IPS-18a (cell line): ENCODE measurements around the gene PPP2R5C.
A peak's percentile ranks its signal among the peaks of the same experiment; 100 is the strongest.

Experiments used
- H3K27ac ChIP-seq: one replicate; pipeline ENCODE4 v1.5.1; 2013; ENCODE audit warnings: low read length
- H3K27me3 ChIP-seq: one replicate; pipeline ENCODE4 v1.6.1; 2013; ENCODE audit warnings: mild to moderate bottlenecking, low read length; ENCODE audit not compliant: control insufficient read depth, insufficient read depth
- H3K36me3 ChIP-seq: one replicate; pipeline ENCODE4 v1.6.1; 2013; ENCODE audit warnings: low read depth, low read length; ENCODE audit not compliant: control insufficient read depth
- H3K4me1 ChIP-seq: one replicate; pipeline ENCODE4 v1.6.1; 2013; ENCODE audit warnings: low read depth, low read length; ENCODE audit not compliant: control insufficient read depth
- H3K4me3 ChIP-seq: one replicate; pipeline ENCODE4 v1.5.1; 2013; ENCODE audit warnings: low read length
- H3K9ac ChIP-seq: one replicate; pipeline ENCODE4 v1.6.1; 2013; ENCODE audit warnings: mild to moderate bottlenecking, low read length, moderate library complexity
- H3K9me3 ChIP-seq: one replicate; pipeline ENCODE4 v1.6.1; 2013; ENCODE audit warnings: low read depth, low read length; ENCODE audit not compliant: control insufficient read depth

Gene PPP2R5C

DNA sequence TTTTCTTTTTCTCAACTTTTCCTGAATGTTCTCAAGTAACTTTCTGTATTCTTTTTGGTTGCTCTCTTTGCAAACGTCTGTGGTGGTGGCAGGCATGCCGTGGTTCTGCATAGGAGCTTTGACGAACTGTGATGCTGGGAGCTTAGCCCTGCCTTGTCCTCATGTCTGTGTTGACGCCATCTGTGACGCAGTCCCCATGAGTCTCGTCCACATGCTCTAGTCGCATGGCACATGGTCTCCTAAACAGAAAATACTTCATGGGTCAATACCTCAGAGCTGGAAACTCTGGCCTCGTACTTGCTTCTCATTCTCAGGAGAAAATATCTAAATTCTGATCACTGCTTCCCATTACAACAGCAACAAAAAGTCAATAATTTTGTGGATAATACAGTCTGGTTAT, 152.6 kb downstream of the PPP2R5C start:
- Histone ChIP-seq H3K9me3 (no peaks in the 10 kb centered on the region), H3K36me3 (peaks cover 10% of the 10 kb centered on the region), H3K27me3 (no peaks in the 10 kb centered on the region), H3K4me1 (peaks cover 20% of the 10 kb centered on the region), H3K4me3 (no peak overlapping the region), H3K9ac (no peak overlapping the region), H3K27ac (no peak overlapping the region)

DNA sequence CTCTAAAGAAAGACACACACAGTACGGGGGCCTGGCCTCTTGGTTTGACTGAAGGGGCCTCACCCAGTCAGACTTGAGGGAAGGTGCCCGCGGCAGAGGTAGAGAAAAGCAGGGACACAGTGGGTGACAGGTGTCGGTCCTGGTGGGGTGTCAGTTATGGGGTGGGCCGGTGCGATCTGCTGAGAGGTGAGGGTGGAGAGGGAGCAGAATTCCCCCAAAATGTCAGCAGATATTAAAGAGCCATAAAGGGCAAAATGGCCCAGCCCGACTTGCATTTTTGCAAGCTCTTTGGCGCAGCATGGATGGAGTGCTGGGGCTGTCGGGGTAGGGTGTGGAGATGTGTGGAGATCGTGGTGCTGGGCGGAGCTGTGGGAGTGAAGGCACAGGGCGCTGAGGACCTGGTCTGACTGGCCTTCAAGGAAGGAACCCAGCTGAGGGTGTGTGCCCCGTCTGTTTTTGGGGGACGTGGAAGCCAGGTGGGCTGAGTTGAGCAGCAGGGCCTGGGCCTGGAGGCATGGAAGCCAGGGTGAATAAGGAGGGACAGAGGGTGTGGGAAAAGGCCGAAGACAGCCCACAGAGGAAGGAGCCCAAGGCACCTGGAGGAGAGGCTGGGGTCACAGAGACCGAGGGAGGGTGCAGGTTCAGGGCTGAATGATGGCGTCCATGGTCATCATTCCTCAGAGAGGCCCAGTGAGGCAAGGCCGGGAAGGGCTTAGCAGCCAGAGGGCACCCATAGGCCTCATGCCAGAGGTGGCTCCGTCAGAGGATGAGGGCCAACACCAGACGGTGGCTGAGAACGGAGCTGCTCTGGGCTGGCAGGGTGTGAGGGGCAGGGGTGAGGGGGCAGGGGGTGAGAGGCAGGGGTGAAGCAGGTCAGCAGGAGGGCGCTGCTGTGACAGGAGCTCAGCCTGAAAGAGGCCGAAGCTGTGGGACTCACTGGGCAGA, 154.6 kb downstream of the PPP2R5C start:
- no peak overlapping the region for H3K9ac ChIP-seq
- peaks cover 30% of the 10 kb centered on the region for H3K4me1 ChIP-seq
- no peak overlapping the region for H3K27ac ChIP-seq
- no peaks in the 10 kb centered on the region for H3K36me3 ChIP-seq
- H3K27me3 ChIP-seq, result no peaks in the 10 kb centered on the region
- no peak overlapping the region for H3K4me3 ChIP-seq
- no peaks in the 10 kb centered on the region for H3K9me3 ChIP-seq

DNA sequence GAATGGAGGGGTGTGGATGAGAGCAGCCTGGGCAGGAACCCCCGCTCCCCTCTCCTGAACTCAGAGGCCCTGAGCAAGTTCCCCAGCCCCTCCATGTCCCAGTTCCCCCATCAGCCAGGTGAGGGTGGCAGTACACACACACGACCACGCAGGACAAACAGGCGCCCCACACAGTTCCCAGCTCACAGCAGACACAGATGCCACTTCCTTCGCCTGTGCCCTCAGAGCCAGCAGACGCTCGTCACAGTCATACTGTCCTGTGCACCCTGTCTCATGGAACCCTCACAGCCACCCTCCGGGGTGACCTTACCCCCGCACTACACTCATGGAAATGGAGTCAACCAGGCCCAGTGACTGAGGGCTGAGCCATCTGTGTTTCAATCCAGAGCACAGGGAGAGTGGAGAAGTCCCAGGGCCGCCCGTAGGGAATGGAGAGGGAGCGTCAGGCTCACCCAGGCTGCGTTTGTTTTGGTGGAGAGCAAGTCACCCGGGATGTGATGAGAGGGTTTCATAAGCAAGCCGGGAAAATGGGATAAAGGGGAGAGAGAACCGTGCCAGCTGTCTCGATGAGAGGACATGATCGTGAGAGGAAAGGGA, 155.4 kb downstream of the PPP2R5C start:
- H3K36me3 ChIP-seq, result no peaks in the 10 kb centered on the region
- no peaks in the 10 kb centered on the region for H3K9me3 ChIP-seq
- peaks cover 30% of the 10 kb centered on the region for H3K4me1 ChIP-seq
- no peak overlapping the region for H3K27ac ChIP-seq
- no peaks in the 10 kb centered on the region for H3K27me3 ChIP-seq
- peak overlapping the region; percentile 21 for H3K4me3 ChIP-seq
- no peak overlapping the region for H3K9ac ChIP-seq

DNA sequence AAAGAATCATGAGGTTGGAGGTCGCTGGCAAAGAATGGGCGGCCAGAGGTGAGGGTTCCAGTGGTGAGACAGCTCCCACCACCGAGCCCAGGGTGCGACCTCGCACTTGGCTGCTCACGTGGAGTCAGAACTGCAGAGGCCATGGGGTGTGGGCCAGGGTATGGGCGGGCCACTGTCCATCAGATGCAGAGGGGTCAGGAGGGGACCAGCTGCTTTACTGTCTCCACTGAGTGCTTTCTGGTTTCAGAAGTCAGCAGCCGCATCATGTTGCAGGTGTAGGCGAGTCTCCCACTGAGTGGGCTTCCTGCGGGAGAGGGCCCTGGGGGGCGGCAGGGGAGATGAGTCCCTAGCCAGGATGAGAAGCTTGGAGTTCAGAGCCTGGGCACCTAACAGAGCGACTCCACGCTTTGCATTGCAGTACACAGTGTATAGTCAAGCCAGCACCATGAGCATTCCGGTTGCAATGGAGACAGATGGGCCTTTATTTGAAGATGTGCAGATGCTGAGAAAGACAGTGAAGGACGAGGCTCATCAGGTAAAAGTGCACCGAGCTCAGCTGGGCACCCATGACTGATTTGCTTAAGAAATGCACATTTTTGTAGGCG, 156.0 kb downstream of the PPP2R5C start:
- Histone ChIP-seq H3K4me1 (peaks cover 30% of the 10 kb centered on the region), H3K4me3 (peak overlapping the region; percentile 21), H3K27ac (peak overlapping the region; percentile 0), H3K9me3 (no peaks in the 10 kb centered on the region), H3K9ac (no peak overlapping the region), H3K36me3 (no peaks in the 10 kb centered on the region), H3K27me3 (no peaks in the 10 kb centered on the region)

DNA sequence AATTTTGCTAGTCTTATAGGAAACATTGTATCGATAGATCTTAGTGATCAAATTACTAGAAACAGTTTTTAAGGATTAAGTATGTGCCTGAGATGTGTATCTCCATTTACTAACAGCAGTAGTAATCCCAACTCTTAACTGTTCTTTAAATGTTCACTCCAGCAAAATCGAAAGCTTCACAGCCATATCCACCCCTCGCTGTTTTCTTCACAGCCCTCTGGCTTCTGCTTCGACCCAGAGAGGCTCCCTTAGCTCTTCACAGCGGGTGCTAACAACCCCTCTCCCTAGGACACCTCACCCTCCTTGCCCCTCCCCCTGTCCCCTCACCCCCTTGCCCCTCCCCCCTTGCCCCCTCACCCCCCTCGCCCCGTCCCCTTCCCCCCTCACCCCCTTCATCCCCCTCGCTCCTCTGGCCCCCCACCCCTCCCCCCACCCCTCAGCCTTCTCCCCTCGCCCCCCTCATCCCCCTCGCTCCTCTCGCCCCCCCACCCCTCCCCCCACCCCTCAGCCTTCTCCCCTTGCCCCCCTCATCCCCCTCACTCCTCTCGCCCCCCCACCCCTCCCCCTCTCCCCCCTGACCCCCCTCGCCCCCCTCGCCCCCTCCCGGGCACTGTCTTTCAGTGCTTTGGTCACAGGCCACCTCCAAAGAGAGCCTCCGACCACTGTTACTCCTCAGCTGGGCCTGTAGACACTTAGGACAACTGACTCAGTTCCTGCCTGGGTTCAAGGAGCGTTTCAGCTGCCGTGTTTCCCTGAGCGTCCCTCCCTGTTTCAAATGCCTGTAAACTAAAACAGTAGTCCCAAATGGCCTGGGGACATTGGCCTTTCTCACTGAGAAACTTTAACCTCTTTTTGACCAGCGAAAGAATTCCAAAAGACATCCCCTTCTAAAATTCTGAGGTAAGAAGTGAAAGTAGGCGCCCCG, 156.8 kb downstream of the PPP2R5C start:
- H3K4me3 ChIP-seq, result peak overlapping the region; percentile 21
- H3K36me3 ChIP-seq, result no peaks in the 10 kb centered on the region
- peak overlapping the region; percentile 78 for H3K27ac ChIP-seq
- peak overlapping the region; percentile 24 for H3K9ac ChIP-seq
- H3K27me3 ChIP-seq, result no peaks in the 10 kb centered on the region
- peaks cover 30% of the 10 kb centered on the region for H3K4me1 ChIP-seq
- no peaks in the 10 kb centered on the region for H3K9me3 ChIP-seq

DNA sequence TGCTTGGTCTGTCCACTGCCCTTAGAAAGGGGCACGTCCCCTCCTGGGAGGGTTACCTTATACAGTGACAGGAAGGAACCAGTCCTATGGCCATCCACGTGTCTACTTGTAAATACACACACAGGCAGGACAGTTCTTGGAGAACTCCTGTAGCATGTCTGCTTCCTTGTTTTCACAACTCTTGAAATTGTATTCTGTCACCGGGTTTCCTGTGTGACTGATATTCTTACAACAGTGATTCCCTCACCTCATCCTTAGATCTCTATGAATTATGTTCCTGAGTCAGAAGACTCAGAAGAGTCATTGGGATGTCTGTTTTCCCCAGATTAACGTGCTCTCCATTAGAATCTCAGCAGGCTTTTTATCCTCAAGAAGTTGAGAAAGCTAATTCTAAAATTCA, 158.8 kb downstream of the PPP2R5C start:
- no peaks in the 10 kb centered on the region for H3K27me3 ChIP-seq

DNA sequence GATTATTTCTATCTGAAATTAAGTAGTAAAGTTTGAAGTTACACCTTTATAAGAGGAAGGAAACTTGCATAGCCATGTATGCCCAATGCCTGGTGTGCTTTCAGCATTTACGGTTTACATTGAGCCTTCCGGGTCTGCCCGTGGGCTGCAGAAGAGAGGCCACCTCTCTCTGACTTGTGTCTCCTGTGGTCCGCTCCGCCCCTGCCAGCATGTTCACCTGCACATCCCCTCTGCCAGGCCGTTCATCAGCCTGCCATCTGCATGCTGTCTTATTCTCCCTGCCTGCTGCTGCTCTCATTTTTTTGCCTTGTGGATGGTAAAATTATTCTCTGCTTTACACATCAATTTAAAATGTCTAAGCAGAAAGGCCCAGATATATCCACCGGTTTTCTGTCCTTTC, 161.4 kb downstream of the PPP2R5C start:
- no peak overlapping the region for H3K9ac ChIP-seq
- H3K36me3 ChIP-seq, result no peaks in the 10 kb centered on the region
- H3K27me3 ChIP-seq, result no peaks in the 10 kb centered on the region
- no peak overlapping the region for H3K27ac ChIP-seq
- no peaks in the 10 kb centered on the region for H3K9me3 ChIP-seq
- H3K4me3 ChIP-seq, result no peak overlapping the region
- peaks cover 18% of the 10 kb centered on the region for H3K4me1 ChIP-seq

More for the DNA sequence above, 158.8 kb downstream of the PPP2R5C start:
- no peak overlapping the region for H3K9ac ChIP-seq
- no peaks in the 10 kb centered on the region for H3K9me3 ChIP-seq
- no peak overlapping the region for H3K4me3 ChIP-seq
- H3K36me3 ChIP-seq, result no peaks in the 10 kb centered on the region
- no peak overlapping the region for H3K27ac ChIP-seq
- peaks cover 30% of the 10 kb centered on the region for H3K4me1 ChIP-seq

DNA sequence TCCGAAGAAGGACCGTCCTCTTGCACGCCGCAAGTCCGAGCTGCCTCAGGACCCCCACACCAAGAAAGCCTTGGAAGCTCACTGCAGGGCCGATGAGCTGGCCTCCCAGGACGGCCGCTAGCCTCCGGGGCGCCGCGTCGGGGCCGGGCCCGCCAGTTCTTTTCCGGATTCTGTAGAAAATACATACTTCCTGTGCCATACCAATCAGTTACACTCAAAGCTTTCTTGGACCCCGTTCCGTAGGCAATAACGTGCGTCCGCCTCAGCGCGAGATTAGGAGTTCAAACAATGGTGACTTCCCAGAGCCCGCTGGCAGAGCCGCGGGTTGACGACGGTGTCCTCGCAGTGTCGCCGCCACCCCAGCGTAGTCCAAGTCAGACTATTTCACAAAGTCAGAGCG, 163.6 kb downstream of the PPP2R5C start:
- Histone ChIP-seq H3K27ac (no peak overlapping the region), H3K36me3 (no peaks in the 10 kb centered on the region), H3K9me3 (no peaks in the 10 kb centered on the region), H3K4me3 (no peak overlapping the region), H3K9ac (no peak overlapping the region), H3K27me3 (no peaks in the 10 kb centered on the region), H3K4me1 (peaks cover 5% of the 10 kb centered on the region)

DNA sequence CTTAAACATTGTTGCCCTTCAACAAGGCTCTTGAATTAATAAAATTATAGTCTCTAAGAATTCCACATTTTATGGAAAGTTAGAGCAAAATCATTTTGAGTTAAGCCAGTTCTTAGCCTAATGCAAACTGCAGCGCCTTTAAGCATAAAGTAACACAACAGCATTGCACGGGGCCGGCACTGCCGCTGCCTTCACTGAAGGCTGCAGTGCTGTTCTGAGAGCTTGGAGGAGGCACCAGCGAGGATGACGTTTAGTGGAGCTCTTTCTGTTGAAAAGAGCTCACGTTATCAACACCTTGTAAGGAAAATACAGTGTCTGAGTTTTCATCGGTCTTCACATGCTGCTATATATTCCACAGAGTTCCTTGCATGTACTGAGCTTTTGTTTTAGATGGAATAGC, 164.6 kb downstream of the PPP2R5C start:
- Histone ChIP-seq H3K4me1 (no peaks in the 10 kb centered on the region), H3K27ac (no peak overlapping the region), H3K36me3 (no peaks in the 10 kb centered on the region)

DNA sequence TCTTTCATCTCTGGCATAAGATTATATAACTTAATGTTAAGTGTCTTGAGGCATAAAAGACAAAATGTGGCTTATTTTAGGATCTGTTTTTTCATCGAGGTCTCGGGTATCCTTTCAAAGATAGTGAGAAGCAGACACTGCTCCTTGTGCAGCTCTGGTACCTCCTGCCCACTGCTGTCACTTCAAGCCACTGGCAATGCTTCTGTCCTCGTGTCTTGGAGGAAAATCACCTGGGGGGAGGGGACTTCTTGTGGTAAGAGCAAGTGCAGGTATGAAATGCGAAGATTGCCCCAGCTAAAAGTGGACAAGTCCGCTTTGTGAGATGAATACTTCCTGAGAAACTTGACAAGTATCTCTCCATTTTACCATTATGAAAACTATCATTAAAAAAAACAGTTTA, 165.1 kb downstream of the PPP2R5C start:
- Histone ChIP-seq H3K9ac (no peak overlapping the region), H3K4me3 (no peak overlapping the region), H3K27me3 (no peaks in the 10 kb centered on the region), H3K27ac (no peak overlapping the region), H3K4me1 (no peaks in the 10 kb centered on the region), H3K36me3 (no peaks in the 10 kb centered on the region), H3K9me3 (no peaks in the 10 kb centered on the region)

More for the DNA sequence above, 164.6 kb downstream of the PPP2R5C start:
- H3K9me3 ChIP-seq, result no peaks in the 10 kb centered on the region
- H3K9ac ChIP-seq, result no peak overlapping the region
- no peaks in the 10 kb centered on the region for H3K27me3 ChIP-seq
- no peak overlapping the region for H3K4me3 ChIP-seq

DNA sequence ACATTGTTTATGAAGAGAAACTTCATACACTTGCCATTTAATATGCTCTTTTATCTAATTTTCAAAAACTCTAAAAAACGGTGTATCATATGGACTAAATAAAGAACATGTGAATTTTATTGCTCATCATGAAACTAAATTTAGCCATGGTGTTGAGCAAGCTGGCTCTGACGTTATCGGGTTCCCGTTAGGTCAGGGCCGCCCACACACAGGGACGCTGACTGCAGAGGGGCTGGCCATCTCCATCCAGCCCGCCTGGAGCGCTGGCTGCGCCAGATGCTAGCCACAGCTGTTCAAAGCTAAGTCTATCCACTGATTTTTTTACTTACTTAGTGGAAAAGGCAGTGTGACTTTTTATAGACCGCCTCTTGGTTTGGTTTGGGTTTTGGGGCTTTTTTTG, 166.3 kb downstream of the PPP2R5C start:
- Histone ChIP-seq H3K36me3 (no peaks in the 10 kb centered on the region), H3K4me1 (no peaks in the 10 kb centered on the region), H3K9ac (no peak overlapping the region), H3K27me3 (no peaks in the 10 kb centered on the region), H3K9me3 (no peaks in the 10 kb centered on the region), H3K27ac (no peak overlapping the region), H3K4me3 (no peak overlapping the region)
